Thyroid gland (tissue), 4 donors: ENCODE data around the gene CRK.
A peak's percentile ranks its signal among the peaks of the same experiment; 100 is the strongest.

Experiments
- POLR2A ChIP-seq, 2 donors: fragments of 450-650 bp; IDR thresholded peaks; one replicate each; pipeline ENCODE4 v1.6.1; 2017; ENCODE audit warnings: antibody characterized with exemption in 2 of 2, mild to moderate bottlenecking in 2 of 2, moderate library complexity in 1 of 2
- TF ChIP-seq, protein P1 (sequence below), 6 experiments: fragments of 200-600 bp in 3 of 6; fragments of 450-650 bp in 3 of 6; sonication (generic) in 3 of 6; IDR thresholded peaks; one replicate each; pipeline ENCODE4 v1.5.1; 2016 to 2019; ENCODE audit warnings: antibody characterized with exemption in 6 of 6, mild to moderate bottlenecking in 2 of 6, inconsistent platforms in 1 of 6, moderate library complexity in 1 of 6

DNA sequence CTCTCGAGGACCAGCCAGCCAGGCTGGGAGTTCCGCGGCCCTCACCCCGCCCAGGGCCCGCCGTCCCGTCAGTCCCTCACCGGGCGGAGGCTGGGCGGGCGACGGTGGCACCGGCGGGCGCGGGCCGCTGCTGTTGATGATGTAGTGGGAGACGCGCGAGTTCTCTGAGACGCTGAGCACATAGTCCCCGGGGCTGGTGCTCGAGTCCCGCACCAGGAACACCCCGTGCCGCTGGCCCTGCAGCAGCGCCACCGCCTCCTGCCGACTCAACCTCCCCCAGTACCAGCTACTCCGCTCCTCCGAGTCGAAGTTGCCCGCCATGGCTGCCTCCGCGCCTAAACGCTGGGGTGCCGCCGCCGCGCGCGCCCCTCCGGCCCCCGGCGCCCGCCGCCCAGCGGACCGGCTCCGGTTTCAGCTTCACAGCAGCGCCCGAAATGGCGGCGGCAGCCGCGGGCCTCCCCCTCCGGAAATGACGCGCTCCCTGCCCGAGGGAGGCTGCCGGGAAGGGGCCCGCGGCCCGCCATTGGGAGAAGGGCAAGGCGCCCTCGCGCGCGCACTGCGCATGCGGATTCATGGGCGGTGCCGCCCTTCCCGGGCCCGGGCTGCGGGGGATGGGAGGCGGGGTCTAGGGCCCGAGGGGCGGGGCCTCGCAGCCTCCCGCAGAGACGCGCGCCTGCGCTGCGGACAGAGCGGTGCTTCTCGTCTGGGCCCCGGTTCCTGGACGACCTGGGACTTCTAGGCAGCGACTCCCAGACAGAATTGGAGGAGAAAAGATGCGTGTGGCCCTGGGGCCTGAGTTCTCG, at the start of gene CRK:
- TF ChIP-seq, protein P1, sequence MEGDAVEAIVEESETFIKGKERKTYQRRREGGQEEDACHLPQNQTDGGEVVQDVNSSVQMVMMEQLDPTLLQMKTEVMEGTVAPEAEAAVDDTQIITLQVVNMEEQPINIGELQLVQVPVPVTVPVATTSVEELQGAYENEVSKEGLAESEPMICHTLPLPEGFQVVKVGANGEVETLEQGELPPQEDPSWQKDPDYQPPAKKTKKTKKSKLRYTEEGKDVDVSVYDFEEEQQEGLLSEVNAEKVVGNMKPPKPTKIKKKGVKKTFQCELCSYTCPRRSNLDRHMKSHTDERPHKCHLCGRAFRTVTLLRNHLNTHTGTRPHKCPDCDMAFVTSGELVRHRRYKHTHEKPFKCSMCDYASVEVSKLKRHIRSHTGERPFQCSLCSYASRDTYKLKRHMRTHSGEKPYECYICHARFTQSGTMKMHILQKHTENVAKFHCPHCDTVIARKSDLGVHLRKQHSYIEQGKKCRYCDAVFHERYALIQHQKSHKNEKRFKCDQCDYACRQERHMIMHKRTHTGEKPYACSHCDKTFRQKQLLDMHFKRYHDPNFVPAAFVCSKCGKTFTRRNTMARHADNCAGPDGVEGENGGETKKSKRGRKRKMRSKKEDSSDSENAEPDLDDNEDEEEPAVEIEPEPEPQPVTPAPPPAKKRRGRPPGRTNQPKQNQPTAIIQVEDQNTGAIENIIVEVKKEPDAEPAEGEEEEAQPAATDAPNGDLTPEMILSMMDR (IDR thresholded peaks at IDR 0.05) = peak in 1 of 6 experiments; percentile 13
- peak; percentile 75 to 95 for TF ChIP-seq POLR2A (IDR thresholded peaks at IDR 0.05)
